Measurements from ENCODE around the gene P2RX3. TPM values are rescaled to one million over a fixed set of nuclear protein-coding genes. Genes with fewer than 3 reads are reported as not detected.

The P2RX3 gene
- total and polyA plus RNA-seq, 2 experiments from 2014 or later = not detected

GRCh38 chr11:57413681-57414080, 75.5 kb downstream of the P2RX3 start:
- WGBS (ENCODE audit: low lambda C conversion rate, missing lambda C conversion rate) = 90% methylated on average over 4 of the region's 4 CpGs
- H3K9me2 ChIP-seq (replicated peaks; ENCODE audit: insufficient read depth) = no peaks in the 10 kb centered on the region
- no peaks in the 10 kb centered on the region for H4K20me1 ChIP-seq (ENCODE audit: insufficient read depth, poor library complexity, severe bottlenecking)
- no peak overlapping the region for H3K4me2 ChIP-seq
- H3K4me3 ChIP-seq = no peak overlapping the region
- H3K4me1 ChIP-seq (ENCODE audit: insufficient read depth) = no peaks in the 10 kb centered on the region
- no peaks in the 10 kb centered on the region for H3K79me2 ChIP-seq
- H2AFZ ChIP-seq = no peak overlapping the region
- no peak overlapping the region for H3K27ac ChIP-seq
- no peaks in the 10 kb centered on the region for H3K36me3 ChIP-seq (replicated peaks; ENCODE audit: insufficient read depth, low read depth)
- DNase-seq (ENCODE audit: low spot score) = no peak
- no peaks in the 10 kb centered on the region for H3K9me3 ChIP-seq (ENCODE audit: low read depth)
- no peaks in the 10 kb centered on the region for H3K27me3 ChIP-seq
- TF ChIP-seq EZH2 (IDR thresholded peaks at IDR 0.05; ENCODE audit: borderline replicate concordance) (no peak), EZH2phosphoT487 (IDR thresholded peaks at IDR 0.05; ENCODE audit: low read depth, severe bottlenecking, unreplicated experiment) (no peak)
- TF ChIP-seq, protein P1, sequence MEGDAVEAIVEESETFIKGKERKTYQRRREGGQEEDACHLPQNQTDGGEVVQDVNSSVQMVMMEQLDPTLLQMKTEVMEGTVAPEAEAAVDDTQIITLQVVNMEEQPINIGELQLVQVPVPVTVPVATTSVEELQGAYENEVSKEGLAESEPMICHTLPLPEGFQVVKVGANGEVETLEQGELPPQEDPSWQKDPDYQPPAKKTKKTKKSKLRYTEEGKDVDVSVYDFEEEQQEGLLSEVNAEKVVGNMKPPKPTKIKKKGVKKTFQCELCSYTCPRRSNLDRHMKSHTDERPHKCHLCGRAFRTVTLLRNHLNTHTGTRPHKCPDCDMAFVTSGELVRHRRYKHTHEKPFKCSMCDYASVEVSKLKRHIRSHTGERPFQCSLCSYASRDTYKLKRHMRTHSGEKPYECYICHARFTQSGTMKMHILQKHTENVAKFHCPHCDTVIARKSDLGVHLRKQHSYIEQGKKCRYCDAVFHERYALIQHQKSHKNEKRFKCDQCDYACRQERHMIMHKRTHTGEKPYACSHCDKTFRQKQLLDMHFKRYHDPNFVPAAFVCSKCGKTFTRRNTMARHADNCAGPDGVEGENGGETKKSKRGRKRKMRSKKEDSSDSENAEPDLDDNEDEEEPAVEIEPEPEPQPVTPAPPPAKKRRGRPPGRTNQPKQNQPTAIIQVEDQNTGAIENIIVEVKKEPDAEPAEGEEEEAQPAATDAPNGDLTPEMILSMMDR (IDR thresholded peaks at IDR 0.05; ENCODE audit: poor library complexity) = no peak

DNA sequence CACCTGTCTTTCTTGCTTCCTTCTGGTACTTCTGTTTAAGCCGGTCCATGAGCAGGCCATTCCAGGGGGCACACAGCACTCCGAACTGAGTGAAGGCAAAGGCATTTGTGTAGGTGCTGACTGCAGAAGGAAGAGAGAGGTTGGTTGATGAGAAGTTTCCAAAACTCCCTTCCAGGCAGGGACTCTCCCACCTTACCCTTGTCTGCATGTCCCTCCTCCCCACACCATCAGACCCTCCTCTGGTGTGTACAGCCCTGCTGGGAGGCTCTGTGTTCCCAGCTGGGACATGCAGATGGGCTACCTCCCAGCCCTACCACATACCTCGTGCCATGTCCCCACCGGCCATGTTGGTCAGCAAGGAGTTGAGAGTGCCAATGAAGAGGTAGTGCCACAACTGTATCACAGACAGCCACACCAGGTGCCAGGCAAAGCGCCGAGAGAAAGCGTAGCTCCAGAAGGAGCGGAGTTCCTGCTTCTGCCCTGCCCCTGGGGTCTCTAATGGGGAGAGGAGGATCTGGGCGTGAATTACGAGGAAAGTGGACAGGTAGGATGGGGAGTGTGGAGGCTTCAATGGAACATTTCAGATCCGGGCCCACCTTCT, 76.6 kb downstream of the P2RX3 start:
- no peaks in the 10 kb centered on the region for H3K27me3 ChIP-seq
- H3K27ac ChIP-seq = no peak overlapping the region
- 96% methylated on average over 11 of the region's 11 CpGs for WGBS (ENCODE audit: low lambda C conversion rate, missing lambda C conversion rate)
- H3K79me2 ChIP-seq = no peaks in the 10 kb centered on the region
- no peaks in the 10 kb centered on the region for H3K4me1 ChIP-seq (ENCODE audit: insufficient read depth)
- no peaks in the 10 kb centered on the region for H3K36me3 ChIP-seq (replicated peaks; ENCODE audit: insufficient read depth, low read depth)
- DNase-seq (ENCODE audit: low spot score) = no peak
- no peak overlapping the region for H2AFZ ChIP-seq
- H3K4me2 ChIP-seq = no peak overlapping the region
- no peaks in the 10 kb centered on the region for H3K9me2 ChIP-seq (replicated peaks; ENCODE audit: insufficient read depth)
- no peaks in the 10 kb centered on the region for H3K9me3 ChIP-seq (ENCODE audit: low read depth)
- H3K4me3 ChIP-seq = no peak overlapping the region
- H4K20me1 ChIP-seq (ENCODE audit: insufficient read depth, poor library complexity, severe bottlenecking) = no peaks in the 10 kb centered on the region
- TF ChIP-seq EZH2 (IDR thresholded peaks at IDR 0.05; ENCODE audit: borderline replicate concordance) (no peak), EZH2phosphoT487 (IDR thresholded peaks at IDR 0.05; ENCODE audit: low read depth, severe bottlenecking, unreplicated experiment) (no peak)
- TF ChIP-seq, protein P1 (IDR thresholded peaks at IDR 0.05; ENCODE audit: poor library complexity) = no peak

- no peaks in the 10 kb centered on the region for H3K79me2 ChIP-seq
- no peaks in the 10 kb centered on the region for H3K4me1 ChIP-seq (ENCODE audit: insufficient read depth)
- H2AFZ ChIP-seq = no peak overlapping the region
- TF ChIP-seq, protein P1 (IDR thresholded peaks at IDR 0.05; ENCODE audit: poor library complexity) = no peak
- TF ChIP-seq EZH2phosphoT487 (IDR thresholded peaks at IDR 0.05; ENCODE audit: low read depth, severe bottlenecking, unreplicated experiment) = no peak
- no peak for TF ChIP-seq EZH2 (IDR thresholded peaks at IDR 0.05; ENCODE audit: borderline replicate concordance)
- no peaks in the 10 kb centered on the region for H4K20me1 ChIP-seq (ENCODE audit: insufficient read depth, poor library complexity, severe bottlenecking)
- H3K36me3 ChIP-seq (replicated peaks; ENCODE audit: insufficient read depth, low read depth) = no peaks in the 10 kb centered on the region
- no peak for DNase-seq (ENCODE audit: low spot score)
- H3K9me2 ChIP-seq (replicated peaks; ENCODE audit: insufficient read depth) = no peaks in the 10 kb centered on the region
- no peak overlapping the region for H3K4me2 ChIP-seq
- no peak overlapping the region for H3K27ac ChIP-seq
- 99% methylated on average over 3 of the region's 3 CpGs for WGBS (ENCODE audit: low lambda C conversion rate, missing lambda C conversion rate)
- no peaks in the 10 kb centered on the region for H3K9me3 ChIP-seq (ENCODE audit: low read depth)
- H3K27me3 ChIP-seq = no peaks in the 10 kb centered on the region
- no peak overlapping the region for H3K4me3 ChIP-seq
These were observed 78.3 kb downstream of the P2RX3 start for GRCh38 chr11:57416436-57416835.
